Measurements from ENCODE around the gene TRIP13. TPM values are rescaled to one million over a fixed set of nuclear protein-coding genes. Genes with fewer than 3 reads are reported as not detected.

The TRIP13 gene
- total RNA-seq, 1 donor from 2014 or later, result 1.7 TPM

DNA sequence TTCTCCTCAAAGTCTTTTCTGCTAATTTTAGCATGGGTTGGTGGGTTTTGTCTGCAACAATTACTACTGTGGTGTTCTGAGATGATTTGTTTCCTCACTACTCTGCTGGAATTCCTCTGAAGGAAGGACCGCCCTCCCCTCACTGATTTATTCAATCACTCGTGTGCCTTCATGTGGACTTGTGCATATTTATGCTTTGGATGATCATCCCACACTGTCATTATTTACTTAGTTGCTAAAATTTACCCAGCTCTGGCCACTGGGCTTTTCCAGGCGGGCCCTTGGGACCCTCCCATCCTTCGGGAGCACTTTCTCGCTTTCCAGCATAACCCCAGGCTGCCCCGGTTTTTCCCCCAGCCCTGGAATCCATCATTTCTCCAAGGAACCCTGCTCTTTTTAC is 74.3 kb downstream of the TRIP13 start:
- DNase-seq (ENCODE audit: low spot score), result no peak

Other genes with a start within 250 kb of the TRIP13 start
- 7.5 TPM for gene TPPP, start 199.5 kb upstream of the TRIP13 start, total RNA-seq
- gene ZDHHC11B, start 108.2 kb upstream of the TRIP13 start, total RNA-seq, result 15.6 TPM
- gene ZDHHC11, start 41.9 kb upstream of the TRIP13 start, total RNA-seq, result 39.5 TPM
- gene BRD9, start 83 bp upstream of the TRIP13 start, total RNA-seq, result 63.6 TPM
- gene NKD2, start 115.9 kb downstream of the TRIP13 start, total RNA-seq, result 14.2 TPM
- 77.0 TPM for gene SLC12A7, start 219.2 kb downstream of the TRIP13 start, total RNA-seq